NCI-H2107 (cell line): ENCODE results near the gene SLC25A29.
A peak's percentile ranks its signal among the peaks of the same experiment; 100 is the strongest.
"Not testable (repeated sequence)": the region's sequence is repeated elsewhere in the genome, so short reads cannot be mapped to it uniquely, and the experiment has no call there.

Experiments
- DNase-seq: peaks from one replicate; lab custom pipeline; 2025; lab: John Stamatoyannopoulos, UW

Gene SLC25A29

GRCh38 chr14:100312110-100312876, 6.0 kb upstream of the SLC25A29 start:
- DNase-seq, result not testable (repeated sequence)

GRCh38 chr14:100309028-100309737, 2.9 kb upstream of the SLC25A29 start:
- no peak for DNase-seq

- not testable (repeated sequence) for DNase-seq
Measured at GRCh38 chr14:100308427-100308792, 2.2 kb upstream of the SLC25A29 start.

- no peak for DNase-seq
Measured at GRCh38 chr14:100307766-100308426, 1.7 kb upstream of the SLC25A29 start.

- DNase-seq, result no peak
Measured at GRCh38 chr14:100306998-100307765, 938 bp upstream of the SLC25A29 start.

GRCh38 chr14:100305324-100306100, 732 bp downstream of the SLC25A29 start:
- DNase-seq, result peak; percentile 70

GRCh38 chr14:100304825-100305323, 1.4 kb downstream of the SLC25A29 start:
- peak; percentile 70 for DNase-seq

GRCh38 chr14:100303925-100304324, 2.3 kb downstream of the SLC25A29 start:
- DNase-seq, result no peak

GRCh38 chr14:100303179-100303578, 3.1 kb downstream of the SLC25A29 start:
- DNase-seq, result no peak

- DNase-seq, result no peak
Measured at GRCh38 chr14:100302616-100303015, 3.6 kb downstream of the SLC25A29 start.

- DNase-seq, result no peak
Measured at GRCh38 chr14:100299238-100299560, 7.0 kb downstream of the SLC25A29 start.

GRCh38 chr14:100298551-100299237, 7.5 kb downstream of the SLC25A29 start:
- DNase-seq, result no peak

- no peak for DNase-seq
Measured at GRCh38 chr14:100297320-100298300, 8.6 kb downstream of the SLC25A29 start.

GRCh38 chr14:100296729-100297128, 9.5 kb downstream of the SLC25A29 start:
- not testable (repeated sequence) for DNase-seq

- DNase-seq, result no peak
Measured at GRCh38 chr14:100296106-100296651, 10.1 kb downstream of the SLC25A29 start.

GRCh38 chr14:100295376-100296105, 10.7 kb downstream of the SLC25A29 start:
- no peak for DNase-seq

GRCh38 chr14:100294963-100295330, 11.3 kb downstream of the SLC25A29 start:
- DNase-seq, result no peak

- no peak for DNase-seq
Measured at GRCh38 chr14:100294213-100294962, 11.9 kb downstream of the SLC25A29 start.
